Stimulated activated CD4-positive, alpha-beta T cell treated with anti-CD3 and anti-CD28 coated beads, Interleukin-2, amount 100 ng/mL, for 48 hours (primary cell): ENCODE data around the gene SAFB.

ENCODE experiments used
- DNase-seq, 2 donors: peaks; one replicate each; pipeline ENCODE4 v3.0.0-alpha.2; 2020

SAFB gene

DNA sequence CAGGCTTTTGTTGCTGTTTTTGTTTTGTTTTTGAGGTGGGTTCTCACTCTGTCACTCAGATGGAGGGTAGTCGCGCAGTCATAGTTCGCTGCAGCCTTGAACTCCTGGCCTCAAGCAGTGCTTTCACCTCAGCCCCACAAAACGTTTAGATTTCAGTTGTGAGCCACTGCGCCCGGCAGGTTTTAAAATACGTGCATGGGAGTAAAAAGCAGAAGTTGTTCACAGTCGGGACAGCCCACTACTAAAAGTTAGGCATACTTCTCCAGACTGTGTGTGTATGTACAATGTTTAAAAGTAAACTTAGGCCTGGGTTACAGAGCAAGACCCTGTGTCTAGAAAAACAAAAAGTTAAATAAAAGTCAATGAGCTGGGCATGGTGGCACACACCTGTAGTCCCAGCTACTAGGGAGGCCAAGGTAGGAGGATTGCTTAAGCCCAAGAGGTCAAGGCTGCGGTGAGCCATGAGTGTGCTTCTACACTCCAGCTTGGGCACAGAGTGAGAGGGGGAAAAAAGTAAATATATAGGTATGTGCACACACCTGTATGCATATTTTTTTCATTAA is 6.1 kb downstream of the SAFB start:
- no peak for DNase-seq

- no peak for DNase-seq
These were observed 8.8 kb downstream of the SAFB start for GRCh38 chr19:5631567-5632240.

DNA sequence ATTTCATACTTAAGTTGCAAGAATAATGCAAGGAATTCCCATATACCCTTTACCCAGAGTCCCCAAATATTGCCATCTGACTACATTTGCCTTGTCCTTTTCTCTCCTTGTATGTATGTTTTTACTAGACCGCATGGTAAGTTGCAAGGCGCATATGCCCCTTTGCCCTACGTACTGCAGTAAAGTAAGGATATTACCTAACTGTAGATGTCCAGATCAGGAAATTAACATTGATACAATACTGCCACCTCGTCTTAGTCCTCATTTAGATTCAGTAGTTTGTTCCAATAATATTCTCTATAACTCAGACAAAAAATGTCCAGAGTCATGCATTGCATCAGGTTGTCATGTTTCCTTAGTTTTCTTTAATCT is 9.3 kb downstream of the SAFB start:
- no peak for DNase-seq

- no peak for DNase-seq
These were observed 9.8 kb downstream of the SAFB start for GRCh38 chr19:5632657-5633056.

GRCh38 chr19:5635427-5635826 is 12.5 kb downstream of the SAFB start:
- no peak for DNase-seq

- DNase-seq: no peak
These were observed 15.1 kb downstream of the SAFB start for GRCh38 chr19:5637971-5638370.

GRCh38 chr19:5641171-5641570 is 18.3 kb downstream of the SAFB start:
- DNase-seq: no peak

GRCh38 chr19:5642204-5642603 is 19.3 kb downstream of the SAFB start:
- DNase-seq: no peak

GRCh38 chr19:5643060-5643459 is 20.2 kb downstream of the SAFB start:
- no peak for DNase-seq

- DNase-seq: no peak
These were observed 21.2 kb downstream of the SAFB start for GRCh38 chr19:5644037-5644436.

GRCh38 chr19:5645409-5645808 is 22.5 kb downstream of the SAFB start:
- DNase-seq: no peak

- DNase-seq: no peak
These were observed 23.8 kb downstream of the SAFB start for GRCh38 chr19:5646703-5647102.

DNA sequence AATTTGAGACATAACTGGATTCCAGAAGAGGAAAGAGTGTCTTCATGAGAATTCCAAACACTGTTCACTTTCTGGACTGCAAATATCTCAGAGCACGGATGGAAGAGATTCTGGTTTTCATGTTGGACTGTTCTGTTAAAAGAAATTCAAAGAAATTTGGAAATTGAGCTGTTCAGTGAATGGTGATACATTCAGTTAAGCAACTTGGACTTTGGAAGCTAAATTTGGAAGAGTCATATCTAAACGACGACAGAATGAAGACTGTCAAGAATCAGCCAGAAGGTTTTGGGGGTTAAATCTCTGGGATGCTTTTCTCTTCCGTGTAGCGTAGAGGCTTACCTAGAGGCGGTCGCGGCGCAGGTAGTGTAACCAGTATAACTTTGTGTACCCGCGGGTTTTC is 25.6 kb downstream of the SAFB start:
- no peak for DNase-seq

GRCh38 chr19:5651361-5651760 is 28.5 kb downstream of the SAFB start:
- no peak for DNase-seq

DNA sequence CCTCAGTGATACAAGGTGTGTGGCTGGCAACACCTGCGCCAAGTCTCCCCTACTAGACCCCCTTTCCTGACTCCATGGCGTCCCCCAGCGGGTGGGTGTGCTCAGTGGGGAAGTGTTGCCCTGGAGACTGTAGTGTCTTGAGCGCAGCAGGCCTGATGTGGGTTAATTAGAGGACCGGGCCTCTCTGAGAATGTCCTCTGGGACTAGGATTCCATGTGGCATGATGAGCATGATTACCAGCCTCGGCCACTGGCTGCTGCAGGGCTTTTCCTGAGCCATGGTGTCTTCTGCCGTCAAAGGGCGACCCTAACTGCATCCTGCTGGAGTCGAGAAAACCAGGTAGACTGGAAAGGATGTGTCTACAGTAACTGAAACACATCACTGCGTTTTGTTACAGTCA is 29.4 kb downstream of the SAFB start:
- no peak for DNase-seq

DNA sequence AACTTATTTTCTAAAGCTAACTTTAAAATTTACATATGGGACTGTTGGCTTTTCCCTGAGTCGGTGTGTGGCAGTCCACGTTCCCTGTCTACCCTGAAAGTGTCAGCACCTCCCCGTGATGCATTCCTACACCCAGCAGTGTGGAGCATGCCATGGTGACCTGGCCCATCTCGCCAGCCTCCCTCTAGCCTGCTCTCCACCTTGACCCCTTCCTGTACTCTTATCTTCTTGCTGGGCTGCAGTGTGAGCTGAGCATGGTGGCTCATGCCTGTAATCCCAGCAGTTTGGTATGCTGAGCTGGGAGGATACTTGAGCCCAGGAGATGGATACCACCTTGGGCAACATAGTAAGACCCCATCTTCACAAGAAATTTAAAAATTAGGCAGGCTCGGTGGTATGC is 32.0 kb downstream of the SAFB start:
- no peak for DNase-seq

- DNase-seq: no peak
These were observed 32.5 kb downstream of the SAFB start for GRCh38 chr19:5655412-5655811.

- no peak for DNase-seq
These were observed 38.6 kb downstream of the SAFB start for GRCh38 chr19:5661483-5661882.

GRCh38 chr19:5663904-5664303 is 41.0 kb downstream of the SAFB start:
- DNase-seq: no peak

DNA sequence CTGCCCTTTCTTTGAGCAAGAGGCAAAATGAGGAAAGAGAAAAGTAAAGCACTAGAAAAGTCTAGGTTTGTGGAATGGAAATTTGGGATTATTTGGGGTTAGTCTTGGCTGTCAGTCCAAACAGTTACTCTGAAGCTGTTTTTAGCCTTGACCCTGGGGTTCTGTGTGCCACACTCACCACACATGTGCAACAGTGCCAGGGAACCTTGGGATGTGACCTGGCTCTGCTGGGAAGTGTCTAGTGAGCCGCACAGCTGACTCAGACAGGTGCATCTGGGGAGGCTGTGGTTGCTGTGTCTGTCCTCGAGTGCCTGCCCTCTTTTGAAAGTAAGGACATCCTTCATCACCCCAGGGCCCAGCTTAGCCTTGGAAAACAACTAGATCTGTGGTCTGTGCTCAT is 41.6 kb downstream of the SAFB start:
- no peak for DNase-seq

DNA sequence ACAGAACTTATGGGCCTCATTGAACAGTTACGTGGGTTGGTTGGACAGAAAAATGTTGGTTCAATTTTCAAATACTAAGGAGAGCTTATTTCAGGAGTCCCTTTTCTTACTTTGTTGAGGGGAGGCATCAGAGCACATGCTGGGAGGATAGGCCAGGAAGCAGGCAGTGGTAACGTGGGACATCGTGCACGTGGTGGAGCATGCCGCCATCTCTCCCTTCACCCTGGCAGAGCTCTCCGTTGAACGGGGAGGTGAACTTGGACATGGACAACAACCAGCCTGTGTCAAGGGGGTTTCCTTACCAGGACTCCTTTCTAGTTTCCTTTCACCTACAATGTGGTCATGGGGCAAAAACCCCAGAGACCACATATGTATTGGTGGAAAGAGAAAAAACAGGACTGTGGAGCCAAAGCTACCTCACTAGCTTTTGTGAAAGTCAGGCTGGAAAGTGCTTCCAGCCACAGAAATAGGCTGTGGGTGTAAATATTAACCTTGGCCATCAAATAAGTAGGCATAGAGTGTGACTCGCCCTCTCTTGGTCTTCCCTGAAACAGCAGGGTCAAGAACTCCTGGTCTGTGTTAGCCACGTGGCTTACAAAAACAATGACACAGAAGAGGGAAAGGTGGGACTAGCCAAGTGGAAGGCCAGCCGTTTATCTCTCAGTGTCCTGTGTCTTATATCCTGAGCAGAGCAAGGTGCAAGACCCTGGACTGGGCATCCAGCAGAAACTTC is 43.1 kb downstream of the SAFB start:
- no peak for DNase-seq

GRCh38 chr19:5666921-5667610 is 44.2 kb downstream of the SAFB start:
- DNase-seq: no peak

GRCh38 chr19:5667751-5668271 is 44.9 kb downstream of the SAFB start:
- DNase-seq: no peak

GRCh38 chr19:5669212-5669611 is 46.3 kb downstream of the SAFB start:
- no peak for DNase-seq
